ENCODE results near the gene LRRC57.

Gene LRRC57

DNA sequence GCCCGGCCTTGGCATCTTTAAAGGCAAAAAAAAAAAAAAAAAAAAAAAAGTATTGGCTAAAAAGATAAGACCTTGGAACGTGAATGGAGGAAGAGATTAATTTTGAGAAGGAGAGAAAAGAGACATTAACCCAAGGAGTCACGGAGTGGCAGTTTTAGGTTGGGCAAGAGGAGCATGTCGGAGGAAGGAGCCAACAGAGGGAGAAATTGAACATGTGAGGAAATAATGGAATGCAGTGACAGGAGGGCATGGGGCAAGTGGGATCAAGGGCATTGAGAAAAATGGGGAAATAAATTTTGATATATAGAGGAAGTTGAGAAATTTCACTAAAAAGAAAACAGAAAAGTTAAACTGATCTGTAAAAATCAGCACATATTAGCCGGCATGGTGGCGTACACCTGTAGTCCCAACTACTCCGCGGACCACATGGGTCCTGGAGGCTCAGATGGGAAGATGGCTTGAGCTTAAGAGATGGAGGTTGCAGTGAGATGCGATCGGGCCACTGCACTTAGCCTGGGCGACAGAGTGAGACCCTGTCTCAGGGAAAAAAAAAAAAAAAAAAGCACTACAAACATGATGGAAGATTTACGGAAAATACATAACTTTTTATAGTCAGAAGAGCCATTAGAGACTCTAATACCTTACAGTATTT is 1.3 kb upstream of the LRRC57 start:
- no peak for DNase-seq (ENCODE audit: low spot score)

GRCh38 chr15:42549032-42549491 is 469 bp upstream of the LRRC57 start:
- DNase-seq (ENCODE audit: low spot score): peak; percentile 52

DNA sequence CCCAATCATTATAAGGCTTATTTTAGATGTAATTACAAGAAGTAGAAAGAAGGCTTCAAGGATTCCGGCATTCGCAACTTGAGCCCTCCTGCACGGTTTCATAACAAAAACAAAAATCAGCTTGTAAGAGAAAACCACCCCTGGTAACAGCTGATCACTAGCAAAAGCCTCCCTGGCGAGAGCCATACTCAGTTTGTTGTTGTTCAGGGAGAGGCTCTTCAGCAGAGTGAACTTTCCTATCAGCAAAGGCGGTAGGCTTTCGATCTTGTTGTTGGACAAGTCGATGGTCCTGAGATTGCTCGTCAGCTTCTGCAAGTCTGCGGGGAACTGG is 710 bp downstream of the LRRC57 start:
- no peak for DNase-seq (ENCODE audit: low spot score)

DNA sequence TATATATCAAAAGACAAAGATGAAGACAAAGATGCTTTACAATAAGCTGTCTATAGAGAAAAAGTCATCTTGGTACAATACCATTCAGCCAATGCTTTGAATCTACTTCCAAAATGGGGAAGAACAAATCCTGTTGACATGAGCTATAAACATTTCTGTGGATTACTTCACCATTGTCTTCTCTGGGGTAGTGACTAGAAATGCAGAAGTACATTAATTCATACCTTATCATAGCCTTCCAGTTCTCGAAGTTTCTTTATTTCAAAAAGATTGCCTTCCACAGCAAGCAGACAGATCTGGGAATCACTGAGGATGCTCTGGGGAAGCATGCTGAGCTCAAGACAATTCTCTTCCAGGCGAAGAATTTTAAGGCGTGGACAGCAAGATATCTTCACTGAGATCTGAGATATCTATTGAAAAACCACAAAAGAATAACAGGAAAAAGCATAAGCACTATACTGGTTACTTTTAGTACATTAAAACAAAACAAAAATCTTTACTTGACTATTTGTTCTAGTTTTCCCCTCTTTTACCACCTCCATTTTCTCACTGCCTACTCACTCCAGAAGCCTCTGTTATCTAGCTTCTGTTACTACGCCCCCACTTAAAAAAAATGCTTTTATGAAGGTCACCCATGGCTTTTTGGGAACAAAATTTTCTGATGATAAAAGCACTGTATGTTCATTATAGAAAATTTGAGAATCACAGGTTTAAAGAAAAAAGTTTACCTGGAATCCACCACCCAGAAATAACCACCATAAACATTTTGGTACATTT is 3.6 kb downstream of the LRRC57 start:
- no peak for DNase-seq (ENCODE audit: low spot score)

- no peak for DNase-seq (ENCODE audit: low spot score)
Measured at GRCh38 chr15:42533246-42533645, 15.3 kb downstream of the LRRC57 start.

DNA sequence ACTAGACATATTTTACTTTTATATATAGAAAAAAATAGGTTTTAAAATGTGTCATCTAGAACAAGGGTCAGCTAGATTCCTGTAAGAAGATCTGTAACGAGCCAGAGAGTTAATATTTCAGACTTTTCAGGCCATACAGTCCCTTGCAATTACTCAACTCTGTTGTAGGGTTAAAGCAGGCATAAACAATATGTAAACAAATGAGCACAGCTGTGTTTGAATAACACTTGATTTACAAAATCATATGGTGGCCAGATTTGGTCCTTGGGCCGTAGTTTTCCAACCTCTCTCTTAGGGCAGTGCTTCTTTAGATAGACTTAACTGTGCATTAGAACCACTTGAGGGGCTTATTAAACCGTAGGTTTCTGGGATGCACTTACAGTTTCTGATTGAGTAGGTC is 19.6 kb downstream of the LRRC57 start:
- no peak for DNase-seq (ENCODE audit: low spot score)

- no peak for DNase-seq (ENCODE audit: low spot score)
Measured at GRCh38 chr15:42523331-42523730, 25.3 kb downstream of the LRRC57 start.

- no peak for DNase-seq (ENCODE audit: low spot score)
Measured at GRCh38 chr15:42511007-42511391, 37.6 kb downstream of the LRRC57 start.

DNA sequence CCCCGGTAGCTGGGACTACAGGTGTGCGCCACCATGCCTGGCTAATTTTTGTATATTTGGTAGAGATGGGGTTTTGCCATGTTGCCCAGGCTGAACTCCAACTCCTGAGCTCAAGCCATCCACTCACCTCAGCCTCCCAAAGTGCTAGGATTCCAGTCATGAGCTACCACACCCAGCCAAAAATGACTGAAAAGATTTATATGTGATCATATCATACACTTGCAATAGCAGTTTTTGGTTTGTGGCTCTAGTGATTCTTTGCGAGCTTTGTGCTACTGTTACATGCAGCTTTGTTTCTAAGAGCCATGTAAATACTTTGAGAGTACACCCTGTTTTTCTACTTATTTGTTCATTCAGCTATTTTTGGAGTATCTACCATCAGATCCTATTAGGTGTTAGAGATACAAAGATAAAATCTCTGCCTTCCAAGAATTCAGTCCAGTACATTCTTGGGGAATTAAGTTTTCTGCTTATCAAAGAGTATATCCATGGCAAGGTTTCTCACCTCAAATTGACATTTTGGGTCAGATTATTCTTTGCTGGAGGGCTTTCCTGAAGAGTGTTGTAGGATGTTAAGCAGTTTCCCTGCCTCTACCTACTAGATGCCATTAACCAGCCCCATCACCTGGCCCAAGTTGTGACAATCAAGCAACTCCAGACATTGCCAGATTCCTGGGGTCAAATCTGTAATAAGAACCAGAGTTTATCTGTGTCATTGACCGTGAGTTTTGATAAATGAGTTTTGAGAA is 38.2 kb downstream of the LRRC57 start:
- DNase-seq (ENCODE audit: low spot score): no peak

GRCh38 chr15:42508263-42508690 is 40.3 kb downstream of the LRRC57 start:
- no peak for DNase-seq (ENCODE audit: low spot score)

GRCh38 chr15:42507514-42507913 is 41.1 kb downstream of the LRRC57 start:
- DNase-seq (ENCODE audit: low spot score): no peak

DNA sequence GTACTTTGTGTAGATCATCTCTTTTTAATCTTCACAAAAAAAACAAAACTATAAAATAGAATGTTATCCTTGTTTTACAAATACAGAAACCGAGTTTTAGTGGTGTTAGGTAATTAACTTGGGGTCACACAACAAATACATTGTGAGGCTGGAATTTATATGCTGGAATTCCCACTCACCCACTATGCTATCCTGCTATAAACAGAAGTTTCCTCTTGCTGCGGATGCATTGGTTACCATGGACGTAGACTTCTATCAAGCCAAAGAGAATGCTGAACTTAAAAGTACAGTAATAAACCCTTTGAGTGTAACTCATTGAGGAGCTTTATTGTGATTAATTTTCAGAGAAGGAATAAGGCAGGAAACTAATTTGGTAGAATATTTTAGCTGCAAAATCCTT is 44.0 kb downstream of the LRRC57 start:
- no peak for DNase-seq (ENCODE audit: low spot score)

DNA sequence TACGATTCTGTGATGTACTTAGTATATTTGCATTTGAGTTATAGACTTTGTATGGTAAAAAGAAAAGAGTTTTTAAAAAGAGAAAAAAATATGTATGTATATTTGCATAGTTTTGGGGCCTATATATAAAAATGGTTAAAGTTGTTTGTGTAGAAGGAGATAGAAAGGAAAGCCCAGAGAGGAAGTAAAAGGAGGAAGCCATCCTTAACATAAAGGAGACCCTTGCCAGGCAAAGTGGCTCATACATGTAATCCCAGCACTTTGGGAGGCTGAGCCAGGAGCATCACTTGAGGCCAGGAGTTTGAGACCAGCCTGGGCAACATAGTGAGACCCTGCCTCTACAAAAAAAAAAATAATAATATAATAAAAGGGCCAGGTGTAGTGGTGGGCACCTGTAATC is 44.8 kb downstream of the LRRC57 start:
- DNase-seq (ENCODE audit: low spot score): no peak

DNA sequence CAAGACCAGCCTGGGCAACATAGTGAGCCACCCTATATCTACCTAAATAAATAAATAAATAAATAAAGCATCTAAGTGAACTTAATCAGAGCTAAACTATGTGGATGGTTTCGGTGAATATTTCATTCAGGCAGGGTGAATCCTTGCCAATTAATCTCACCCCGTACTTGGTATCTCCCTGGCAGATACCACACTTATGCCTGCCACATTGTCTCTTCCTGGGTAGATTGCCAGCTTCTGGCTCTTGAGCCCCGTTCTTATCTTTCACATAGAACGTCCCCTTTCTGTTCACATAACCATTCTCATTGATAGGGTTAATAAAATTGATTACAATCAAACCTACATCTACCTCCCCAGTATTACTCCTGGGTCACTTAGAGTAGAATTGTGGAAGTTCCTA is 46.1 kb downstream of the LRRC57 start:
- DNase-seq (ENCODE audit: low spot score): no peak

GRCh38 chr15:42499858-42500609 is 48.6 kb downstream of the LRRC57 start:
- DNase-seq (ENCODE audit: low spot score): no peak

DNA sequence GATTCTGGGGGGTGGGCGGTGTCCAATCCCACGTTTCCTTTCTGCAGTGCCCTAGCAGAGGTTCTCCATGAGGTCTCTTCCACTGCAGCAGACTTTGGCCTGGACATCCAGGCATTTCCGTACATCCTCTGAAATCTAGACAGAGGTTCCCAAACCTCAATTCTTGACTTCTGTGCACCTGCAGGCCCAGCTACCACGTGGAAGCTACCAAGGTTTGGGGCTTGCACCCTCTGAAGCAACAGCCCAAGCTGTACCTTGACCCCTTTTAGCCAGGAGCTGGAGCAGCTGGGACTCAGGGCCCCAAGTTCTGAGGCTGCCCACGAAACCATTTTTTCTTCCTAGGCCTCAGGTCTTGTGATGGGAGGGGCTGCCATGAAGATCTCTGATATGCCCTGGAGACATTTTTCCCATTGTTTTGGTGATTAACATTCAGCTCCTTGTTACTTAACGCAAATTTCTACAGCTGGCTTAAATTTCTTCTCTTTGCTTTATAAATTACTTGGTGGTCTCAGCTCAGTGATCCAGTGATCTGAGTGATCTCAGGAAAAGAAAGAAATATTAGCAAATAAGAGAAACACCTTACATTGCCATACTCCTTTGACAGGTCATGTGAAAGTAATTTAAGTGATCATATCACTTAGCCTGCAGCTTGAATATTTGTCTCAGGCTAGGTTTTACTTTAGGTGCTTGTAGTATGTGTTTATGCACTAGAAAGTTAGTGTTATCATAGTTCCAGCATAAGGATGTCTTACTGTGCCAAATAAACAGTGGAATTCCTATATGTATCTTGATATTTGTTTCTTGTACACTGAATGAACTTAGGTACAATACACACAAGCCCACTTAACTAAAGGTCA is 50.2 kb downstream of the LRRC57 start:
- no peak for DNase-seq (ENCODE audit: low spot score)

- peak; percentile 96 for DNase-seq (ENCODE audit: low spot score)
Measured at GRCh38 chr15:42495361-42496212, 53.0 kb downstream of the LRRC57 start, which contains the start of gene SNAP23. Gene SNAP23, plus strand, starts transcription at chr15:42495634. Its CDS starts 16,213 bp downstream, at chr15:42511847.

- DNase-seq (ENCODE audit: low spot score): peak; percentile 76
Measured at GRCh38 chr15:42494998-42495360, 53.6 kb downstream of the LRRC57 start.

DNA sequence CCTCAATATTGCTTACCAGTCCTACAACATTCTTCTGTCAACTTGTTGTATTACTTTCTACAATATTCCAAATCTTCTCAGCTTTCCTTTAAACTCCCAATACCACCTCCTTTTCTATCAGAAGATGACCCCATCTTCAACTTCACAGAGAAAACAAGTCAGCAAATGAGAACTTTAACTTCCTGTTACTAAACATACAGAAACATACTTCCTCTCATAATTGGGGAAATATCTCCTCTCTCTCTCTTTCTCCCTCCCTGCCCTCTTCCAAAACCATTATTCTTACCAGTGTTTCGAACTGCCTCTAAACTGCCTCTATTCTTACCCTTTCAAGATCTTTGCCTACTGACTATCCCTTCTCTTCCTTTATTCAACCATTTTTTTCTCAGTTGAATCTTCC is 54.9 kb downstream of the LRRC57 start:
- DNase-seq (ENCODE audit: low spot score): no peak

DNA sequence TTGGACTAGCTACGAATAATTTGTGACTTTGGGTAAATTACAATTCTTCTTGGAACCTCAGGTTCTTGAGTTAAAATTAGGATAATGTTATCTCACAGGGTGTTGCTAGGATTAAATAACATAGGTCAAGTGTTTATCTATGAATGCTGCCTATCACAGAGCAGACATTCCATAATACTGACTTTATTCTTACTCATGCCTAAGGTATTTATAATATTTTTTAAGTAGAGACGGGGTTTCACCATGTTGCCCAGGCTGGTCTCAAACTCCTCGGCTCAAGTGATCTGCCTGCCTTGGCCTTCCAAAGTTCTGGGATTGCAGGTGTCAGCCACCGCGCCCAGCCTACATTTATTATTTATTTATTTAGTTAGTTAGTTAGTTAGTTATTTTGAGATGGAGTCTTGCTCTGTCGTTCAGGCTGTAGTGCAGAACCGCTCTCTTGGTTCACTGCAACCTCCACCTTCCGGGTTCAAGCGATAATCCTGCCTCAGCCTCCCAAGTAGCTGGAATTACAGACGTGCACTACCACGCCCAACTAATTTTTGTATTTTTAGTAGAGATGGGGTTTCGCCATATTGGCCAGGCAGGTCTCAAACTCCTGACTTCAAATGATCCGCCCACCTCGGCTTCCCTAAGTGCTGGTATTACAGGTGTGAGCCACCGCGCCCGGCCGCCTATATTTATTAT is 56.9 kb downstream of the LRRC57 start:
- DNase-seq (ENCODE audit: low spot score): peak; percentile 15
